ENCODE measurements around the gene SCN1A. TPM values are rescaled to one million over a fixed set of nuclear protein-coding genes. Genes with fewer than 3 reads are reported as not detected.
A peak's percentile ranks its signal among the peaks of the same experiment; 100 is the strongest.

Gene SCN1A
- total and polyA plus RNA-seq, 10 of the 15 experiments (the other 5 are each of a cell fraction or from before 2014, with no cell fraction given): not detected

- H2AFZ ChIP-seq (ENCODE audit: control insufficient read depth, low read depth, low read length): no peak overlapping the region
- peaks cover 21% of the 10 kb centered on the region for H3K79me2 ChIP-seq (ENCODE audit: control insufficient read depth, insufficient read depth, low read length)
- H3K4me3 ChIP-seq: peak overlapping the region; percentile 81; the same call in 1 of the 2 replicates
- in situ Hi-C loops (cut with MboI): no loop called here
- ChIA-PET CTCF (interaction anchor here (0.8 to 3.9 kb wide), 4 partner anchors 74 to 938 kb away, joined by 3 to 15 read pairs (median 3); partner anchors contain the start of gene SCN1A), SMC1A (ENCODE audit: uncharacterized antibody, unreplicated experiment) (interaction anchor here (0.8 to 2.5 kb wide), 7 partner anchors 9 to 78 kb away, joined by 3 to 8 read pairs (median 4); no protein-coding TSS in a partner anchor), POLR2A (interaction anchor here (1.3 to 1.6 kb wide), 2 partner anchors 9 to 56 kb away, joined by 3 to 4 read pairs; no protein-coding TSS in a partner anchor), RAD21 (ENCODE audit: unreplicated experiment) (interaction anchor here (0.6 to 1.0 kb wide), 2 partner anchors 176 to 393 kb away, joined by 3 read pairs; partner anchors contain the start of gene SCN1A)
- H3K4me1 ChIP-seq (ENCODE audit: control insufficient read depth, insufficient read depth, low read length): no peaks in the 10 kb centered on the region; the same call in 1 of the 2 replicates
- no peaks in the 10 kb centered on the region for H4K20me1 ChIP-seq (ENCODE audit: control insufficient read depth, insufficient read depth)
- no TSS peak for BruUV-seq (replicated peaks)
- peak overlapping the region; percentile 79; the same call in 1 of the 2 replicates for H3K4me2 ChIP-seq (ENCODE audit: control insufficient read depth, insufficient read depth)
- 0 out of 2 replicates have a peak overlapping the region, but pooled peaks have one; percentile 1 for H3K27ac ChIP-seq (ENCODE audit: control insufficient read depth, insufficient read depth)
- intact Hi-C loops (cut with micrococcal nuclease; ENCODE audit: unreplicated experiment): loop anchor here (5.0 kb wide), 1 partner anchor 75 kb away; no protein-coding TSS in a partner anchor
- WGBS (ENCODE audit: insufficient coverage, insufficient replicate concordance, low lambda C conversion rate, missing lambda C conversion rate): 0% methylated on average over 1 of the region's 1 CpG
- H3K36me3 ChIP-seq (ENCODE audit: control insufficient read depth in 2 of 2, insufficient read depth in 2 of 2, low read length in 1 of 2): no peaks in the 10 kb centered on the region
- H3K27me3 ChIP-seq (replicated peaks in 1 of 2; ENCODE audit: control insufficient read depth in 2 of 2, insufficient read depth in 2 of 2, low read length in 1 of 2): no peaks in the 10 kb centered on the region
- DNase-seq (ENCODE audit: low read depth, low spot score) (no peak), ATAC-seq (no peak), FAIRE-seq (no peak)
- H3K9me3 ChIP-seq (replicated peaks; ENCODE audit: control insufficient read depth, insufficient read depth, low read length): no peaks in the 10 kb centered on the region
- TF ChIP-seq REST (IDR thresholded peaks at IDR 0.05; ENCODE audit: low read depth, low read length): no peak
- TF ChIP-seq ZBTB11 (CRISPR knock-in tag; IDR thresholded peaks at IDR 0.05): no peak
- TF ChIP-seq ZBTB40 (IDR thresholded peaks at IDR 0.05; ENCODE audit: borderline replicate concordance): peak; percentile 92
- no peak overlapping the region for H3K9ac ChIP-seq (ENCODE audit: control insufficient read depth, insufficient read depth, low read length)
Measured at GRCh38 chr2:165952085-165952484, 175.7 kb downstream of the SCN1A start.

All from GM12878 (cell line).